HCT116 (cell line): ENCODE measurements around the gene HOXB1. TPM values are rescaled to one million over a fixed set of nuclear protein-coding genes. Genes with fewer than 3 reads are reported as not detected.

ENCODE experiments used
- ATAC-seq: fragments of 200-7000 bp; cut with Tn5 transposase; 2 replicates; pipeline ENCODE4 v1.9.1; 2020; ENCODE audit warnings: mild to moderate bottlenecking, moderate library complexity
- BruUV-seq: library from RNA; stranded (reverse); fragments of 400-500 nt; replicated peaks from 2 replicates; lab custom pipeline; 2021; lab: Mats Ljungman, UMichigan
- CTCF ChIA-PET: fragments of 300-600 bp; sonication (Branson Sonifier 250); formaldehyde crosslinking; loops from one replicate; lab custom pipeline; 2021; ENCODE audit warnings: antibody characterized with exemption; lab: Charles Lee
- POLR2A ChIA-PET: fragments of 300-600, 350-600 bp; sonication (Branson Sonifier 250); formaldehyde crosslinking; loops from one replicate; lab custom pipeline; 2021; ENCODE audit warnings: antibody characterized with exemption; lab: Charles Lee
- RAD21 ChIA-PET, 2 experiments: fragments of 300-600 bp; sonication (Branson Sonifier 250); formaldehyde crosslinking; loops; one replicate each; lab custom pipeline; 2023; ENCODE audit warnings: low total read pairs in 2 of 2; ENCODE audit not compliant: uncharacterized antibody in 2 of 2, unreplicated experiment in 2 of 2, low non-redundant PET in 1 of 2; lab: Charles Lee
- DNase-seq: peaks from one replicate; pipeline ENCODE4 v3.0.0-alpha.2; 2010; ENCODE audit warnings: low read depth, low spot score
- H2AFZ ChIP-seq: fragments of 200-600 bp; shearing (Covaris generic), sonication (generic); 2 replicates; pipeline ENCODE4 v1.6.1; 2017; ENCODE audit warnings: low read depth, mixed run types, mixed read lengths, antibody characterized with exemption, low read length; ENCODE audit not compliant: poor library complexity, severe bottlenecking
- H3K27ac ChIP-seq: 2 replicates; pipeline ENCODE4 v1.5.1; 2012; ENCODE audit warnings: low read depth, low read length
- H3K27me3 ChIP-seq: fragments of 200-600 bp; sonication (generic); 2 replicates; pipeline ENCODE4 v1.6.1; 2016; ENCODE audit warnings: mixed run types, low read length, mixed read lengths; ENCODE audit not compliant: insufficient read depth
- H3K36me3 ChIP-seq, 2 experiments: fragments of 200-500 bp in 1 of 2; fragments of 200-600 bp in 1 of 2; sonication (Bioruptor generic) in 1 of 2; sonication (generic) in 1 of 2; 2 replicates each; pipeline versions ENCODE4 v1.5.1 to v1.6.1; 2014 to 2016; ENCODE audit warnings: low read length in 2 of 2, inconsistent platforms in 1 of 2, mixed read lengths in 1 of 2, mixed run types in 1 of 2; ENCODE audit not compliant: insufficient read depth in 2 of 2, control insufficient read depth in 1 of 2
- H3K4me1 ChIP-seq, 2 experiments: fragments of 200-600 bp in 1 of 2; sonication (generic) in 1 of 2; 2 replicates each; pipeline versions ENCODE4 v1.5.1 to v1.6.1; 2012 to 2017; ENCODE audit warnings: low read length in 2 of 2, inconsistent platforms in 1 of 2, mild to moderate bottlenecking in 1 of 2, mixed read lengths in 1 of 2, mixed run types in 1 of 2, moderate library complexity in 1 of 2; ENCODE audit not compliant: insufficient read depth in 2 of 2, control insufficient read depth in 1 of 2
- H3K4me2 ChIP-seq: fragments of 200-600 bp; sonication (generic); 2 replicates; pipeline ENCODE4 v1.6.1; 2017; ENCODE audit warnings: mixed run types, low read length, mixed read lengths
- H3K4me3 ChIP-seq, 2 experiments: fragments of 200-600 bp in 1 of 2; sonication (generic) in 1 of 2; replicated peaks in 1 of 2; 2 replicates each; pipeline ENCODE4 v1.5.1; 2011 to 2016; ENCODE audit warnings: low read length in 2 of 2, control low read depth in 1 of 2, low read depth in 1 of 2, mild to moderate bottlenecking in 1 of 2, mixed read lengths in 1 of 2, mixed run types in 1 of 2
- H3K79me2 ChIP-seq: fragments of 200-600 bp; sonication (generic); 2 replicates; pipeline ENCODE4 v1.6.1; 2017; ENCODE audit warnings: mild to moderate bottlenecking, mixed run types, low read length, moderate library complexity, mixed read lengths; ENCODE audit not compliant: insufficient read depth
- H3K9ac ChIP-seq: fragments of 200-600 bp; sonication (generic); 2 replicates; pipeline ENCODE4 v1.6.1; 2016; ENCODE audit warnings: low read length, mixed read lengths
- H3K9me2 ChIP-seq: fragments of 200-600 bp; sonication (generic), shearing (Covaris generic); 2 replicates; pipeline ENCODE4 v1.6.1; 2017; ENCODE audit warnings: mixed run types, mild to moderate bottlenecking, moderate library complexity; ENCODE audit not compliant: insufficient read depth
- H3K9me3 ChIP-seq, 2 experiments: fragments of 200-500 bp in 1 of 2; fragments of 200-600 bp in 1 of 2; sonication (Bioruptor generic) in 1 of 2; sonication (generic) in 1 of 2; 2 replicates each; pipeline ENCODE4 v1.6.1; 2014 to 2017; ENCODE audit warnings: low read length in 2 of 2, mixed read lengths in 2 of 2, inconsistent platforms in 1 of 2, low read depth in 1 of 2, mild to moderate bottlenecking in 1 of 2, mixed run types in 1 of 2, moderate library complexity in 1 of 2; ENCODE audit not compliant: control insufficient read depth in 1 of 2, insufficient read depth in 1 of 2
- H4K20me1 ChIP-seq: fragments of 200-600 bp; sonication (generic), shearing (Covaris generic); 2 replicates; pipeline ENCODE4 v1.6.1; 2017; ENCODE audit warnings: mixed run types, mild to moderate bottlenecking, moderate library complexity; ENCODE audit not compliant: insufficient read depth
- CTCF ChIP-seq, 3 experiments: fragments of 200-600 bp in 1 of 3; sonication (generic) in 1 of 3; IDR thresholded peaks in 2 of 3; conservative IDR thresholded peaks in 1 of 3; 2 replicates each; pipeline ENCODE4 v1.5.1; 2012 to 2017; ENCODE audit warnings: low read depth in 2 of 3, low read length in 2 of 3, antibody characterized with exemption in 1 of 3, borderline replicate concordance in 1 of 3, control low read depth in 1 of 3, mild to moderate bottlenecking in 1 of 3, mixed read lengths in 1 of 3, mixed run types in 1 of 3, moderate library complexity in 1 of 3; ENCODE audit not compliant: insufficient read depth in 1 of 3
- EZH2 ChIP-seq: fragments of 200-600 bp; sonication (generic); IDR thresholded peaks from 2 replicates; pipeline ENCODE4 v1.6.1; 2017; ENCODE audit warnings: antibody characterized with exemption, mixed run types
- RAD21 ChIP-seq: IDR thresholded peaks from 2 replicates; pipeline ENCODE4 v1.6.1; 2012; ENCODE audit warnings: low read depth, mild to moderate bottlenecking
- SRF ChIP-seq: IDR thresholded peaks from 2 replicates; pipeline ENCODE4 v1.6.1; 2012; ENCODE audit warnings: low read depth
- ZFX ChIP-seq: fragments of 450-650 bp; IDR thresholded peaks from 2 replicates; pipeline ENCODE4 v1.6.1; 2017
- intact Hi-C: fragments of 100-400 bp; cut with micrococcal nuclease; formaldehyde crosslinking; loops from 2 replicates; pipeline ENCODE4 v1.10.0; 2022
- total RNA-seq: library from RNA; stranded (reverse); gene quantifications from one replicate; pipeline ENCODE4 v1.2.1, GENCODE V29; 2021; ENCODE audit not compliant: unreplicated experiment

HOXB1 gene
- total RNA-seq, 1 experiment from 2014 or later = not detected

DNA sequence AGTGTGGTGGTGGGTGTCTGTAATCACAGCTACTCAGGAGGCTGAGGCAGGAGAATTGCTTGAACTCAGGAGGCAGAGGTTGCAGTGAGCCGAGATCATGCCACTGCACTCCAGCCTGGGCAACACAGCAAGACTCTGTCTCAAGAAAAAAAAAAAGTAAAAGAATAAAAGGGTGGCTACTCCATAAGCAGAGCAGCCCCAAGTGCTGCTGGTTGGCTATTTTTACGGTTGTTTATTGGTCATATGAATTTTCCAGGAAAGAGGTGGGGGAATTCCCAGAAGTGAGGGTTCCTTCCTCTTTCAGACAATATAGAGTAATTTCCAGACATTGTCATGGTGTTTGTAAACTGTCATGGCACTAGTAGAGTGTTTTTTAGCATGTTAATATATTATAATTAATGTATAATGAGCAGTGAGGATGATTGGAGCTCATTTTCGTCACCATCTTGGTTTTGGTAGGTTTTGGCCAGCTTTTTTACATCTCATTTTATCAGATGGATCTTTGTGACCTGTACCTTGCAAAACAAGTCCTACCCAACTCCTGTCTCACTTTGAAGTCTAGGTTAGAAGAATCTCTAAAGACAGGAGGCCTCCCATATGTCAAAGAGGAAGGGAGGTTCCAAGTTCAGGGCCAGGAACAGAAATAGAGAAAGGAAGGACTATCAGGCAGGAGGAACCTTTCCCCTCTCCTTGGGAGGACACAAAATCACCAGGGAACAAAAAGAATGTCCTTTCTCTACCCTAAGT lies 39.1 kb downstream of the HOXB1 start:
- DNase-seq = no peak
- H3K27me3 ChIP-seq = no peaks in the 10 kb centered on the region
- ChIA-PET CTCF (interaction anchor here (1.0 to 1.5 kb wide), 7 partner anchors 12 to 227 kb away, joined by 3 to 5 read pairs (median 3); no protein-coding TSS in a partner anchor), POLR2A (interaction anchor here (1.0 kb wide), 1 partner anchor 11 kb away, joined by 4 read pairs; no protein-coding TSS in a partner anchor), RAD21 (no interaction called here)
- no peak overlapping the region for H3K4me3 ChIP-seq
- no peaks in the 10 kb centered on the region for H4K20me1 ChIP-seq
- H3K9me2 ChIP-seq = no peaks in the 10 kb centered on the region
- H3K9ac ChIP-seq = no peak overlapping the region
- no peak for ATAC-seq
- H3K4me2 ChIP-seq = no peak overlapping the region
- no TSS peak for BruUV-seq
- no peak for TF ChIP-seq SRF
- no peak for TF ChIP-seq CTCF (IDR thresholded peaks at IDR 0.05 in 2 of 3, conservative IDR thresholded peaks at IDR 0.05 in 1 of 3; ENCODE audit: borderline replicate concordance in 1 of 3, insufficient read depth in 1 of 3, low read depth in 2 of 3, low read length in 2 of 3)
- no peak for TF ChIP-seq EZH2
- TF ChIP-seq RAD21 = no peak
- intact Hi-C loops = no loop called here
- peaks cover 32 to 58% of the 10 kb centered on the region in 2 experiments for H3K4me1 ChIP-seq
- peak overlapping the region; percentile 60 for H2AFZ ChIP-seq
- H3K27ac ChIP-seq = no peak overlapping the region
- no peaks in the 10 kb centered on the region for H3K36me3 ChIP-seq
- no peaks in the 10 kb centered on the region for H3K79me2 ChIP-seq
- H3K9me3 ChIP-seq = no peaks in the 10 kb centered on the region

- no peak for DNase-seq
- H3K4me2 ChIP-seq = peak overlapping the region; percentile 42
- no peaks in the 10 kb centered on the region for H3K27me3 ChIP-seq
- H3K4me3 ChIP-seq = no peak overlapping the region
- POLR2A ChIA-PET = no interaction called here
- BruUV-seq = no TSS peak
- no peak for TF ChIP-seq ZFX
- H3K36me3 ChIP-seq = no peaks in the 10 kb centered on the region
- 0 out of 2 replicates have a peak overlapping the region, but pooled peaks have one; percentile 4 for H3K27ac ChIP-seq
- CTCF ChIA-PET = no interaction called here
- peak overlapping the region; percentile 8 for H3K9ac ChIP-seq
- no peaks in the 10 kb centered on the region for H4K20me1 ChIP-seq
- no peaks in the 10 kb centered on the region for H3K9me3 ChIP-seq
- RAD21 ChIA-PET = no interaction called here
- peaks cover 42 to 71% of the 10 kb centered on the region in 2 experiments for H3K4me1 ChIP-seq
- no peaks in the 10 kb centered on the region for H3K9me2 ChIP-seq
- H3K79me2 ChIP-seq = no peaks in the 10 kb centered on the region
- no peak overlapping the region for H2AFZ ChIP-seq
- intact Hi-C loops = no loop called here
- ATAC-seq = no peak
Observed at GRCh38 chr17:48490451-48490892, 40.3 kb downstream of the HOXB1 start.
